Neural cell (in vitro differentiated cells): Measurements from ENCODE around the gene ZCCHC2. TPM values are rescaled to one million over a fixed set of nuclear protein-coding genes. Genes with fewer than 3 reads are reported as not detected.

Experiments used
- H2AFZ ChIP-seq: fragments of 200-600, 300-800 bp; sonication (generic), shearing (Covaris generic); 2 replicates; pipeline ENCODE4 v1.6.0; 2014; ENCODE audit warnings: low read depth, mild to moderate bottlenecking, antibody characterized with exemption, low read length, moderate library complexity
- H3F3A ChIP-seq: fragments of 200-600 bp; shearing (Covaris generic); 2 replicates; pipeline ENCODE4 v1.6.1; 2016; ENCODE audit warnings: mild to moderate bottlenecking, moderate library complexity, mixed read lengths, antibody characterized with exemption, low read length; ENCODE audit not compliant: insufficient read depth, poor library complexity, severe bottlenecking
- H3K27ac ChIP-seq: fragments of 200-600, 300-800 bp; sonication (generic), shearing (Covaris generic); 2 replicates; pipeline ENCODE4 v1.5.1; 2014; ENCODE audit warnings: mild to moderate bottlenecking, low read length, moderate library complexity
- H3K27me3 ChIP-seq: fragments of 300-800, 200-600 bp; sonication (generic), shearing (Covaris generic); 2 replicates; pipeline ENCODE4 v1.6.0; 2014; ENCODE audit warnings: mild to moderate bottlenecking, low read depth, low read length, moderate library complexity; ENCODE audit not compliant: insufficient read depth
- H3K36me3 ChIP-seq: fragments of 300-800, 200-600 bp; sonication (generic), shearing (Covaris generic); 2 replicates; pipeline ENCODE4 v1.5.1; 2014; ENCODE audit warnings: mild to moderate bottlenecking, antibody characterized with exemption, low read length, moderate library complexity; ENCODE audit not compliant: insufficient read depth
- H3K4me2 ChIP-seq: fragments of 300-800, 200-600 bp; sonication (generic), shearing (Covaris generic); 2 replicates; pipeline ENCODE4 v1.6.0; 2014; ENCODE audit warnings: mild to moderate bottlenecking, low read length
- H3K4me3 ChIP-seq: fragments of 300-800, 200-600 bp; sonication (generic), shearing (Covaris generic); 2 replicates; pipeline ENCODE4 v1.5.1; 2014; ENCODE audit warnings: mild to moderate bottlenecking, low read length, moderate library complexity
- H3K79me2 ChIP-seq: fragments of 200-600 bp; shearing (Covaris generic); replicated peaks from 2 replicates; pipeline ENCODE4 v1.6.0; 2014; ENCODE audit warnings: mild to moderate bottlenecking, low read length, moderate library complexity; ENCODE audit not compliant: insufficient read depth
- H3K9ac ChIP-seq: fragments of 300-800, 200-600 bp; sonication (generic), shearing (Covaris generic); 2 replicates; pipeline ENCODE4 v1.6.1; 2016; ENCODE audit warnings: mild to moderate bottlenecking, low read length, mixed read lengths
- H3K9me2 ChIP-seq: fragments of 200-600 bp; shearing (Covaris generic); 2 replicates; pipeline ENCODE4 v1.6.1; 2016; ENCODE audit warnings: mild to moderate bottlenecking, low read length, mixed read lengths; ENCODE audit not compliant: insufficient read depth
- H3K9me3 ChIP-seq: fragments of 200-600, 300-800 bp; sonication (generic), shearing (Covaris generic); 2 replicates; pipeline ENCODE4 v1.6.1; 2016; ENCODE audit warnings: mild to moderate bottlenecking, mixed run types, low read length, moderate library complexity, mixed read lengths
- H4K20me1 ChIP-seq: fragments of 200-600 bp; shearing (Covaris generic); 2 replicates; pipeline ENCODE4 v1.6.1; 2016; ENCODE audit warnings: mild to moderate bottlenecking, mixed run types; ENCODE audit not compliant: insufficient read depth
- EP300 ChIP-seq: fragments of 450-650 bp; conservative IDR thresholded peaks from 2 replicates; pipeline ENCODE4 v1.6.1; 2014; ENCODE audit warnings: antibody characterized with exemption, mild to moderate bottlenecking, moderate library complexity; ENCODE audit not compliant: poor library complexity, severe bottlenecking
- EZH2 ChIP-seq: fragments of 200-600, 300-800 bp; shearing (Covaris generic), sonication (generic); IDR thresholded peaks from 2 replicates; pipeline ENCODE4 v1.6.1; 2014; ENCODE audit warnings: antibody characterized with exemption, low read length, borderline replicate concordance, mild to moderate bottlenecking; ENCODE audit not compliant: insufficient read depth, poor library complexity, severe bottlenecking
- MXI1 ChIP-seq: fragments of 450-650 bp; conservative IDR thresholded peaks from 2 replicates; pipeline ENCODE4 v1.6.1; 2014; ENCODE audit warnings: antibody characterized with exemption, mild to moderate bottlenecking; ENCODE audit not compliant: poor library complexity, severe bottlenecking
- POLR2AphosphoS5 ChIP-seq: IDR thresholded peaks from 2 replicates; pipeline ENCODE4 v1.6.1; 2012
- RAD21 ChIP-seq: fragments of 450-650 bp; conservative IDR thresholded peaks from 2 replicates; pipeline ENCODE4 v1.6.1; 2014; ENCODE audit warnings: antibody characterized with exemption, mild to moderate bottlenecking, moderate library complexity
- SMC3 ChIP-seq: fragments of 450-650 bp; conservative IDR thresholded peaks from 2 replicates; pipeline ENCODE4 v1.6.1; 2014; ENCODE audit warnings: antibody characterized with exemption, mild to moderate bottlenecking, moderate library complexity; ENCODE audit not compliant: poor library complexity
- TAF1 ChIP-seq: IDR thresholded peaks from 2 replicates; pipeline ENCODE4 v1.6.1; 2012; ENCODE audit warnings: low read depth
- polyA plus RNA-seq: library from polyadenylated mRNA; depleted of rRNA; stranded (reverse); fragments of >200 nt; gene quantifications from 2 replicates; pipeline ENCODE4 v1.2.3, GENCODE V29; 2014
- TF ChIP-seq, protein P1 (sequence below): fragments of 450-650 bp; IDR thresholded peaks from 2 replicates; pipeline ENCODE4 v1.5.1; 2014; ENCODE audit warnings: antibody characterized with exemption, mild to moderate bottlenecking, moderate library complexity; ENCODE audit not compliant: poor library complexity, severe bottlenecking
- TF ChIP-seq, protein P2 (sequence below): IDR thresholded peaks from 2 replicates; pipeline ENCODE4 v1.6.1; 2012; ENCODE audit warnings: borderline replicate concordance

Gene ZCCHC2
- polyA plus RNA-seq, 1 donor from 2014 or later = 3.8 TPM

DNA sequence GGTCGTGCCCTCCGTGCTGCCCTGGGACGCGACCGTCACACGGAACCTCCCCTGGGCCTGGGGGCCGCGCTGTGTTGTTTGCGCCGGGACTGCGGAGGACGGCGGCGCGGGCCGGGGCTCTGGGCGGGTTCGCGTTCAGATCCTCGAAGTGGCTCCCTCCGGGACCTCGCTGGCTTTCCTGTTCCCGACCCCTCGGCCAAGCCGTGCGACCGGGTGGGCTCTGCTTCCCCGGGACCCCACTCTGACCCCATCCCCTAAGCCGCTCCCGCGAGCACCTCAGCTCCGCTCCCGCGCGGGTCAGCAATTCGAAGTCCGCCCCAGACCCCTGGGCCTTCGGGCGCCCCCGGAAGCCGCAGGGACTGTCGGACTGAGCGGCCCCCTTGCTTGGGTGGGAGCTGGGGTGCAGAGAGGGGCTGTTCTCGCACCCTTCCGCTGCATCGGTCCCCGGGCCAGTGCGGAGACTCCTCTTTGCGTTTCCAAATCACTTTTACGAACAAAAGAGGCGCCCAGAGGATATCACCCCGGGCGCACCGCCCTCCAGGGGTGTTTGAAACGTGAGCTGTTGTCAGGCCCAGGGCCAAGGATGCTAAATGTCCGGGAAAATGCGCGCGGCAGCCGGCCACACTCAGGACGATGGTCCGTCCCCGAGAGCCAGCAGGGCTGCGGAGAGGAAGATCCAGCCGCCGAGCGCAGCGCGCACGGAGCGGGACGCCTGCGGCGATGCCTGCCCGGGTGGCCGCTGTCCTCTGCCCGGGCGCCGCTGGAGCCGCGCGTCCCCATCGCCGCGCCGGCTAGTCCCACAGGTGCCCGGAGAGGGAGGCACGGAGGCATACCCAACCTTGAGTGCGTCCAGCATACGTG, 73.5 kb downstream of the ZCCHC2 start:
- no peak overlapping the region for H3K9ac ChIP-seq
- H3F3A ChIP-seq = no peaks in the 10 kb centered on the region
- H3K9me2 ChIP-seq = no peaks in the 10 kb centered on the region
- H3K79me2 ChIP-seq = no peaks in the 10 kb centered on the region
- no peak overlapping the region for H3K4me2 ChIP-seq
- H3K4me3 ChIP-seq = peak overlapping the region; percentile 58
- no peak overlapping the region for H3K27ac ChIP-seq
- TF ChIP-seq EP300 (no peak), MXI1 (no peak), EZH2 (no peak)
- H2AFZ ChIP-seq = no peak overlapping the region
- H3K9me3 ChIP-seq = no peaks in the 10 kb centered on the region
- H3K27me3 ChIP-seq = peaks cover 26% of the 10 kb centered on the region
- H4K20me1 ChIP-seq = no peaks in the 10 kb centered on the region
- H3K36me3 ChIP-seq = no peaks in the 10 kb centered on the region

DNA sequence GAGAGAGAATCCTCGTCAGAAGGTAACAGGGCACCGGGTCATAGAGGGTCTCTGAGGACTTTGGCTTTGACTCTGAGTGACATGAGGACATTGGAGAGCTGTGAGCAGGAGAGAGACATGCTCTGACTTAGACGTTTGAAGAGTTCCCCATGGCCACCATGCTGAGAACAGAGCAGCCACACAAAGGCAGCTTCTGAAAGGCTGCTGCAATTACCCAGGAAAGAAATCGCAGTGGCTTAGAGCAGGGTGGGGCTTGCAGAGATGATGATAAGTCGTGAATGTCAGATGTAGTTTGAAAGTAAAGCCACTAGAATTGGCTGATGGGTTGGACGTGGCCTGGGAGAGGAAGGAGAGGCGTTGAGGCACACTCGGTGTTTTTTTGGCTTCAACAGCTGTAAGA, 79.0 kb downstream of the ZCCHC2 start:
- no peaks in the 10 kb centered on the region for H3F3A ChIP-seq
- TF ChIP-seq RAD21 (no peak), POLR2AphosphoS5 (no peak), EP300 (no peak), SMC3 (no peak), MXI1 (no peak), EZH2 (no peak), TAF1 (no peak)
- TF ChIP-seq, protein P1, sequence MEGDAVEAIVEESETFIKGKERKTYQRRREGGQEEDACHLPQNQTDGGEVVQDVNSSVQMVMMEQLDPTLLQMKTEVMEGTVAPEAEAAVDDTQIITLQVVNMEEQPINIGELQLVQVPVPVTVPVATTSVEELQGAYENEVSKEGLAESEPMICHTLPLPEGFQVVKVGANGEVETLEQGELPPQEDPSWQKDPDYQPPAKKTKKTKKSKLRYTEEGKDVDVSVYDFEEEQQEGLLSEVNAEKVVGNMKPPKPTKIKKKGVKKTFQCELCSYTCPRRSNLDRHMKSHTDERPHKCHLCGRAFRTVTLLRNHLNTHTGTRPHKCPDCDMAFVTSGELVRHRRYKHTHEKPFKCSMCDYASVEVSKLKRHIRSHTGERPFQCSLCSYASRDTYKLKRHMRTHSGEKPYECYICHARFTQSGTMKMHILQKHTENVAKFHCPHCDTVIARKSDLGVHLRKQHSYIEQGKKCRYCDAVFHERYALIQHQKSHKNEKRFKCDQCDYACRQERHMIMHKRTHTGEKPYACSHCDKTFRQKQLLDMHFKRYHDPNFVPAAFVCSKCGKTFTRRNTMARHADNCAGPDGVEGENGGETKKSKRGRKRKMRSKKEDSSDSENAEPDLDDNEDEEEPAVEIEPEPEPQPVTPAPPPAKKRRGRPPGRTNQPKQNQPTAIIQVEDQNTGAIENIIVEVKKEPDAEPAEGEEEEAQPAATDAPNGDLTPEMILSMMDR = no peak
- TF ChIP-seq, protein P2, sequence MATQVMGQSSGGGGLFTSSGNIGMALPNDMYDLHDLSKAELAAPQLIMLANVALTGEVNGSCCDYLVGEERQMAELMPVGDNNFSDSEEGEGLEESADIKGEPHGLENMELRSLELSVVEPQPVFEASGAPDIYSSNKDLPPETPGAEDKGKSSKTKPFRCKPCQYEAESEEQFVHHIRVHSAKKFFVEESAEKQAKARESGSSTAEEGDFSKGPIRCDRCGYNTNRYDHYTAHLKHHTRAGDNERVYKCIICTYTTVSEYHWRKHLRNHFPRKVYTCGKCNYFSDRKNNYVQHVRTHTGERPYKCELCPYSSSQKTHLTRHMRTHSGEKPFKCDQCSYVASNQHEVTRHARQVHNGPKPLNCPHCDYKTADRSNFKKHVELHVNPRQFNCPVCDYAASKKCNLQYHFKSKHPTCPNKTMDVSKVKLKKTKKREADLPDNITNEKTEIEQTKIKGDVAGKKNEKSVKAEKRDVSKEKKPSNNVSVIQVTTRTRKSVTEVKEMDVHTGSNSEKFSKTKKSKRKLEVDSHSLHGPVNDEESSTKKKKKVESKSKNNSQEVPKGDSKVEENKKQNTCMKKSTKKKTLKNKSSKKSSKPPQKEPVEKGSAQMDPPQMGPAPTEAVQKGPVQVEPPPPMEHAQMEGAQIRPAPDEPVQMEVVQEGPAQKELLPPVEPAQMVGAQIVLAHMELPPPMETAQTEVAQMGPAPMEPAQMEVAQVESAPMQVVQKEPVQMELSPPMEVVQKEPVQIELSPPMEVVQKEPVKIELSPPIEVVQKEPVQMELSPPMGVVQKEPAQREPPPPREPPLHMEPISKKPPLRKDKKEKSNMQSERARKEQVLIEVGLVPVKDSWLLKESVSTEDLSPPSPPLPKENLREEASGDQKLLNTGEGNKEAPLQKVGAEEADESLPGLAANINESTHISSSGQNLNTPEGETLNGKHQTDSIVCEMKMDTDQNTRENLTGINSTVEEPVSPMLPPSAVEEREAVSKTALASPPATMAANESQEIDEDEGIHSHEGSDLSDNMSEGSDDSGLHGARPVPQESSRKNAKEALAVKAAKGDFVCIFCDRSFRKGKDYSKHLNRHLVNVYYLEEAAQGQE = no peak
- no peaks in the 10 kb centered on the region for H3K79me2 ChIP-seq
- H3K4me3 ChIP-seq = no peak overlapping the region
- no peaks in the 10 kb centered on the region for H3K9me2 ChIP-seq
- no peak overlapping the region for H3K27ac ChIP-seq
- peaks cover 9% of the 10 kb centered on the region for H3K27me3 ChIP-seq
- H3K9me3 ChIP-seq = no peaks in the 10 kb centered on the region
- no peak overlapping the region for H2AFZ ChIP-seq
- H3K4me2 ChIP-seq = no peak overlapping the region
- H3K36me3 ChIP-seq = no peaks in the 10 kb centered on the region
- H3K9ac ChIP-seq = no peak overlapping the region
- H4K20me1 ChIP-seq = no peaks in the 10 kb centered on the region
